SK-N-SH (cell line): ENCODE results near the gene MIPEP. TPM values are rescaled to one million over a fixed set of nuclear protein-coding genes. Genes with fewer than 3 reads are reported as not detected.

ENCODE experiments used
- CTCF ChIA-PET: fragments of 300-600, 350-600 bp; formaldehyde crosslinking; extraction: SDS; loops from one replicate; lab custom pipeline; 2021; lab: Yijun Ruan, JAX
- POLR2A ChIA-PET: fragments of 350-600 bp; sonication (Branson Sonifier 250); formaldehyde crosslinking; extraction: SDS; loops from one replicate; lab custom pipeline; 2020; ENCODE audit warnings: antibody characterized with exemption, inconsistent platforms; lab: Yijun Ruan, JAX
- DNase-seq: peaks from one replicate; pipeline ENCODE4 v3.0.0; 2012
- H2AFZ ChIP-seq: fragments of 200-600 bp; sonication (generic); 2 replicates; pipeline ENCODE4 v1.8.1; 2016; ENCODE audit warnings: antibody characterized with exemption, mild to moderate bottlenecking, low read depth
- H3F3A ChIP-seq: fragments of 200-600 bp; sonication (generic); replicated peaks from 2 replicates; pipeline ENCODE3; 2016; ENCODE audit warnings: antibody characterized with exemption, mild to moderate bottlenecking; ENCODE audit not compliant: insufficient read depth
- H3K27ac ChIP-seq, 2 experiments: fragments of 200-500 bp in 1 of 2; fragments of 200-600 bp in 1 of 2; sonication (Bioruptor generic) in 1 of 2; sonication (generic), shearing (Covaris generic) in 1 of 2; 2 replicates each; pipeline versions ENCODE4 v1.5.1 to v1.6.1; 2014 to 2016; ENCODE audit warnings: low read depth in 2 of 2, inconsistent platforms in 1 of 2, low read length in 1 of 2, mild to moderate bottlenecking in 1 of 2, mixed read lengths in 1 of 2
- H3K27me3 ChIP-seq: fragments of 200-600 bp; sonication (generic), shearing (Covaris generic); 2 replicates; pipeline ENCODE4 v1.6.1; 2016; ENCODE audit warnings: mixed run types; ENCODE audit not compliant: insufficient read depth
- H3K36me3 ChIP-seq, 2 experiments: fragments of 200-500 bp in 1 of 2; fragments of 200-600 bp in 1 of 2; sonication (Bioruptor generic) in 1 of 2; sonication (generic) in 1 of 2; replicated peaks in 1 of 2; 2 replicates each; pipeline versions ENCODE3 to v1.5.1; 2014 to 2016; ENCODE audit warnings: low read length in 1 of 2, mild to moderate bottlenecking in 1 of 2; ENCODE audit not compliant: insufficient read depth in 2 of 2, control insufficient read depth in 1 of 2
- H3K4me1 ChIP-seq, 2 experiments: fragments of 200-500 bp in 1 of 2; fragments of 200-600 bp in 1 of 2; sonication (Bioruptor generic) in 1 of 2; sonication (generic), shearing (Covaris generic) in 1 of 2; 2 replicates each; pipeline versions ENCODE4 v1.5.1 to v1.6.1; 2014 to 2016; ENCODE audit warnings: low read depth in 1 of 2, low read length in 1 of 2, mixed run types in 1 of 2; ENCODE audit not compliant: insufficient read depth in 2 of 2, control insufficient read depth in 1 of 2
- H3K4me2 ChIP-seq: fragments of 200-600 bp; sonication (generic), shearing (Covaris generic); 2 replicates; pipeline ENCODE4 v1.6.1; 2017; ENCODE audit warnings: mixed run types
- H3K4me3 ChIP-seq, 2 experiments: fragments of 200-500 bp in 1 of 2; fragments of 200-600 bp in 1 of 2; sonication (Bioruptor generic) in 1 of 2; sonication (generic), shearing (Covaris generic) in 1 of 2; 2 replicates each; pipeline versions ENCODE4 v1.5.1 to v1.8.1; 2014 to 2016; ENCODE audit warnings: low read depth in 2 of 2, inconsistent platforms in 1 of 2, low read length in 1 of 2, mild to moderate bottlenecking in 1 of 2, mixed read lengths in 1 of 2, moderate library complexity in 1 of 2
- H3K79me2 ChIP-seq: fragments of 200-600 bp; sonication (generic); 2 replicates; pipeline ENCODE4 v1.8.1; 2017; ENCODE audit warnings: mild to moderate bottlenecking; ENCODE audit not compliant: insufficient read depth
- H3K9ac ChIP-seq: fragments of 200-600 bp; sonication (generic); 2 replicates; pipeline ENCODE4 v1.6.1; 2017; ENCODE audit warnings: mixed run types
- H3K9me2 ChIP-seq: fragments of 200-600 bp; sonication (generic); 2 replicates; pipeline ENCODE4 v1.6.1; 2017; ENCODE audit warnings: mixed run types
- H3K9me3 ChIP-seq: fragments of 200-600 bp; sonication (generic); 2 replicates; pipeline ENCODE4 v1.6.1; 2017; ENCODE audit warnings: mixed run types, mild to moderate bottlenecking, moderate library complexity
- H4K20me1 ChIP-seq: fragments of 200-600 bp; sonication (generic); 2 replicates; pipeline ENCODE4 v1.6.1; 2017; ENCODE audit warnings: mild to moderate bottlenecking, mixed run types; ENCODE audit not compliant: insufficient read depth
- EP300 ChIP-seq, 2 experiments: IDR thresholded peaks; 2 replicates each; pipeline versions ENCODE4 v1.4.0 to v1.6.1; 2012; ENCODE audit warnings: borderline replicate concordance in 1 of 2, low read depth in 1 of 2, low read length in 1 of 2
- JUND ChIP-seq: IDR thresholded peaks from 2 replicates; pipeline ENCODE4 v1.4.0; 2012
- MEF2A ChIP-seq: IDR thresholded peaks from 2 replicates; pipeline ENCODE4 v1.4.0; 2012; ENCODE audit warnings: low read depth, borderline replicate concordance
- MXI1 ChIP-seq: IDR thresholded peaks from 2 replicates; pipeline ENCODE4 v1.6.1; 2012; ENCODE audit warnings: mild to moderate bottlenecking, low read depth, low read length, improper control_type of control experiment
- NFIC ChIP-seq: IDR thresholded peaks from 2 replicates; pipeline ENCODE4 v1.4.0; 2012; ENCODE audit warnings: borderline replicate concordance
- NRF1 ChIP-seq: IDR thresholded peaks from 2 replicates; pipeline ENCODE4 v1.6.1; 2012; ENCODE audit warnings: low read depth, mild to moderate bottlenecking, low read length
- POLR2AphosphoS5 ChIP-seq: IDR thresholded peaks from 2 replicates; pipeline ENCODE4 v1.6.1; 2012; ENCODE audit warnings: low read depth, low read length
- RFX5 ChIP-seq: IDR thresholded peaks from 2 replicates; pipeline ENCODE4 v1.6.1; 2012; ENCODE audit warnings: mild to moderate bottlenecking, improper control_type of control experiment, low read length
- RXRA ChIP-seq: IDR thresholded peaks from 2 replicates; pipeline ENCODE4 v1.4.0; 2012; ENCODE audit warnings: low read depth, mild to moderate bottlenecking, borderline replicate concordance
- SMC3 ChIP-seq: IDR thresholded peaks from 2 replicates; pipeline ENCODE4 v1.6.1; 2012; ENCODE audit warnings: low read depth, low read length, improper control_type of control experiment
- WGBS: methylation state at CpG from one replicate; pipeline ENCODE4 v1.1.6; 2017; ENCODE audit warnings: low lambda C conversion rate; 5-methylcytosine and 5-hydroxymethylcytosine counted together
- polyA plus RNA-seq, 3 experiments: library from polyadenylated mRNA; depleted of rRNA; stranded (reverse); fragments of >200 nt; gene quantifications; 2 replicates each; pipeline ENCODE4 v1.2.3, GENCODE V29; 2012
- TF ChIP-seq, protein P1 (sequence below): fragments of 200-600 bp; sonication (generic); IDR thresholded peaks from 2 replicates; pipeline ENCODE4 v1.6.1; 2017; ENCODE audit warnings: antibody characterized with exemption, mild to moderate bottlenecking, moderate library complexity
- TF ChIP-seq, protein P2 (sequence below): fragments of 150-350 bp; IDR thresholded peaks from 2 replicates; pipeline ENCODE4 v1.6.1; 2017; ENCODE audit warnings: antibody characterized with exemption, low read length, low read depth, borderline replicate concordance
- TF ChIP-seq, protein P3 (sequence below): IDR thresholded peaks from 2 replicates; pipeline ENCODE4 v1.4.0; 2012; ENCODE audit warnings: low read depth, borderline replicate concordance
- TF ChIP-seq, protein P4 (sequence below): IDR thresholded peaks from 2 replicates; pipeline ENCODE4; 2012

Gene MIPEP
- polyA plus RNA-seq, 1 of the 3 experiments (the other 2 are of a cell fraction), result 12.7 TPM

- no peaks in the 10 kb centered on the region for H3F3A ChIP-seq
- no peaks in the 10 kb centered on the region for H3K9me2 ChIP-seq
- H3K4me2 ChIP-seq, result no peak overlapping the region
- H3K9ac ChIP-seq, result no peak overlapping the region
- POLR2A ChIA-PET, result no interaction called here
- H3K79me2 ChIP-seq, result no peaks in the 10 kb centered on the region
- H3K9me3 ChIP-seq, result no peaks in the 10 kb centered on the region
- no peak overlapping the region for H2AFZ ChIP-seq
- H3K27me3 ChIP-seq, result no peaks in the 10 kb centered on the region
- no peak for TF ChIP-seq NRF1
- TF ChIP-seq NFIC, result no peak
- TF ChIP-seq, protein P1, sequence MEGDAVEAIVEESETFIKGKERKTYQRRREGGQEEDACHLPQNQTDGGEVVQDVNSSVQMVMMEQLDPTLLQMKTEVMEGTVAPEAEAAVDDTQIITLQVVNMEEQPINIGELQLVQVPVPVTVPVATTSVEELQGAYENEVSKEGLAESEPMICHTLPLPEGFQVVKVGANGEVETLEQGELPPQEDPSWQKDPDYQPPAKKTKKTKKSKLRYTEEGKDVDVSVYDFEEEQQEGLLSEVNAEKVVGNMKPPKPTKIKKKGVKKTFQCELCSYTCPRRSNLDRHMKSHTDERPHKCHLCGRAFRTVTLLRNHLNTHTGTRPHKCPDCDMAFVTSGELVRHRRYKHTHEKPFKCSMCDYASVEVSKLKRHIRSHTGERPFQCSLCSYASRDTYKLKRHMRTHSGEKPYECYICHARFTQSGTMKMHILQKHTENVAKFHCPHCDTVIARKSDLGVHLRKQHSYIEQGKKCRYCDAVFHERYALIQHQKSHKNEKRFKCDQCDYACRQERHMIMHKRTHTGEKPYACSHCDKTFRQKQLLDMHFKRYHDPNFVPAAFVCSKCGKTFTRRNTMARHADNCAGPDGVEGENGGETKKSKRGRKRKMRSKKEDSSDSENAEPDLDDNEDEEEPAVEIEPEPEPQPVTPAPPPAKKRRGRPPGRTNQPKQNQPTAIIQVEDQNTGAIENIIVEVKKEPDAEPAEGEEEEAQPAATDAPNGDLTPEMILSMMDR, result no peak
- TF ChIP-seq EP300 (IDR thresholded peaks at IDR 0.05; ENCODE audit: borderline replicate concordance in 1 of 2, low read depth in 1 of 2, low read length in 1 of 2), result no peak
- TF ChIP-seq SMC3, result no peak
- TF ChIP-seq, protein P2, sequence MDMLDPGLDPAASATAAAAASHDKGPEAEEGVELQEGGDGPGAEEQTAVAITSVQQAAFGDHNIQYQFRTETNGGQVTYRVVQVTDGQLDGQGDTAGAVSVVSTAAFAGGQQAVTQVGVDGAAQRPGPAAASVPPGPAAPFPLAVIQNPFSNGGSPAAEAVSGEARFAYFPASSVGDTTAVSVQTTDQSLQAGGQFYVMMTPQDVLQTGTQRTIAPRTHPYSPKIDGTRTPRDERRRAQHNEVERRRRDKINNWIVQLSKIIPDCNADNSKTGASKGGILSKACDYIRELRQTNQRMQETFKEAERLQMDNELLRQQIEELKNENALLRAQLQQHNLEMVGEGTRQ, result no peak
- no peak for TF ChIP-seq MEF2A
- TF ChIP-seq RFX5, result no peak
- TF ChIP-seq JUND, result no peak
- TF ChIP-seq MXI1, result no peak
- TF ChIP-seq, protein P3, sequence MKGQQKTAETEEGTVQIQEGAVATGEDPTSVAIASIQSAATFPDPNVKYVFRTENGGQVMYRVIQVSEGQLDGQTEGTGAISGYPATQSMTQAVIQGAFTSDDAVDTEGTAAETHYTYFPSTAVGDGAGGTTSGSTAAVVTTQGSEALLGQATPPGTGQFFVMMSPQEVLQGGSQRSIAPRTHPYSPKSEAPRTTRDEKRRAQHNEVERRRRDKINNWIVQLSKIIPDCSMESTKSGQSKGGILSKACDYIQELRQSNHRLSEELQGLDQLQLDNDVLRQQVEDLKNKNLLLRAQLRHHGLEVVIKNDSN, result no peak
- TF ChIP-seq, protein P4, sequence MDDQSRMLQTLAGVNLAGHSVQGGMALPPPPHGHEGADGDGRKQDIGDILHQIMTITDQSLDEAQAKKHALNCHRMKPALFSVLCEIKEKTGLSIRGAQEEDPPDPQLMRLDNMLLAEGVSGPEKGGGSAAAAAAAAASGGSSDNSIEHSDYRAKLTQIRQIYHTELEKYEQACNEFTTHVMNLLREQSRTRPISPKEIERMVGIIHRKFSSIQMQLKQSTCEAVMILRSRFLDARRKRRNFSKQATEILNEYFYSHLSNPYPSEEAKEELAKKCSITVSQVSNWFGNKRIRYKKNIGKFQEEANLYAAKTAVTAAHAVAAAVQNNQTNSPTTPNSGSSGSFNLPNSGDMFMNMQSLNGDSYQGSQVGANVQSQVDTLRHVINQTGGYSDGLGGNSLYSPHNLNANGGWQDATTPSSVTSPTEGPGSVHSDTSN, result no peak
- no peak for TF ChIP-seq RXRA
- TF ChIP-seq POLR2AphosphoS5, result no peak
- TF ChIP-seq, all 33 proteins: peak for 0
- CTCF ChIA-PET, result interaction anchor here (1.5 to 2.5 kb wide), 4 partner anchors 14 to 437 kb away, joined by 3 to 9 read pairs (median 6); partner anchors contain the start of gene MIPEP
- Histone ChIP-seq H3K4me3 (peak overlapping the region in 1 of 2 experiments; percentile 24; a peak in 1 of 4 replicates), H3K36me3 (no peaks in the 10 kb centered on the region), H3K4me1 (peaks cover 0 to 3% of the 10 kb centered on the region in 2 experiments; a peak in 1 of 4 replicates), H3K27ac (no peak overlapping the region), H4K20me1 (no peaks in the 10 kb centered on the region)
- DNase-seq, result peak; percentile 45
- 48% methylated on average over 34 of the region's 67 CpGs for WGBS
Observed at GRCh38 chr13:23902975-23903905, 14.0 kb upstream of the MIPEP start.
